Mesenchymal stem cell (in vitro differentiated cells and primary cell): ENCODE measurements around the gene PITHD1.
"Not testable (repeated sequence)": the region's sequence is repeated elsewhere in the genome, so short reads cannot be mapped to it uniquely, and the experiment has no call there.

ENCODE experiments used
- DNase-seq: peaks from one replicate; pipeline ENCODE4 v3.0.0-alpha.2; 2013
- H2AFZ ChIP-seq: one replicate; pipeline ENCODE4 v1.6.1; 2013; ENCODE audit warnings: low read depth, mild to moderate bottlenecking, control low read depth, inconsistent platforms, low read length, moderate library complexity
- H2AK5ac ChIP-seq: 2 replicates; pipeline ENCODE4 v1.6.1; 2013; ENCODE audit warnings: low read length, moderate library complexity, mild to moderate bottlenecking, inconsistent platforms; ENCODE audit not compliant: severe bottlenecking
- H2BK120ac ChIP-seq: one replicate; pipeline ENCODE4 v1.6.1; 2013; ENCODE audit warnings: low read depth, mild to moderate bottlenecking, inconsistent platforms, low read length, moderate library complexity
- H2BK12ac ChIP-seq, 2 experiments: one replicate each; pipeline ENCODE4 v1.6.1; 2013; ENCODE audit warnings: inconsistent platforms in 2 of 2, low read length in 2 of 2, mild to moderate bottlenecking in 2 of 2, moderate library complexity in 2 of 2, control low read depth in 1 of 2
- H2BK15ac ChIP-seq: one replicate; pipeline ENCODE4 v1.6.1; 2013; ENCODE audit warnings: mild to moderate bottlenecking, low read depth, inconsistent platforms; ENCODE audit not compliant: poor library complexity, severe bottlenecking
- H2BK5ac ChIP-seq: 2 replicates; pipeline ENCODE4 v1.6.1; 2013; ENCODE audit warnings: low read depth, mild to moderate bottlenecking, low read length, control low read depth, inconsistent platforms; ENCODE audit not compliant: poor library complexity, severe bottlenecking
- H3K14ac ChIP-seq, 2 experiments: one replicate each; pipeline ENCODE4 v1.6.1; 2013; ENCODE audit warnings: inconsistent platforms in 2 of 2, low read length in 2 of 2, control low read depth in 1 of 2, mild to moderate bottlenecking in 1 of 2, moderate library complexity in 1 of 2
- H3K18ac ChIP-seq, 2 experiments: one replicate each; pipeline ENCODE4 v1.6.1; 2013; ENCODE audit warnings: inconsistent platforms in 2 of 2, low read length in 2 of 2, control low read depth in 1 of 2, low read depth in 1 of 2, mild to moderate bottlenecking in 1 of 2
- H3K23ac ChIP-seq, 2 experiments: one replicate each; pipeline ENCODE4 v1.6.1; 2013; ENCODE audit warnings: inconsistent platforms in 2 of 2, low read length in 2 of 2, mild to moderate bottlenecking in 2 of 2, moderate library complexity in 2 of 2, control low read depth in 1 of 2
- H3K27ac ChIP-seq: 2 replicates; pipeline ENCODE4 v1.5.1; 2013; ENCODE audit warnings: mild to moderate bottlenecking, moderate library complexity, low read length, control low read depth, inconsistent platforms; ENCODE audit not compliant: poor library complexity, severe bottlenecking
- H3K27me3 ChIP-seq, 2 experiments: 2 replicates each; pipeline versions ENCODE4 v1.6.1 to v1.7.0; 2013; ENCODE audit warnings: low read length in 2 of 2, mild to moderate bottlenecking in 2 of 2, moderate library complexity in 2 of 2, control low read depth in 1 of 2, inconsistent platforms in 1 of 2; ENCODE audit not compliant: control insufficient read depth in 1 of 2, insufficient read depth in 1 of 2
- H3K36me3 ChIP-seq, 2 experiments: 2 replicates each; pipeline versions ENCODE4 v1.6.1 to v1.7.0; 2013; ENCODE audit warnings: low read length in 2 of 2, control low read depth in 1 of 2, inconsistent platforms in 1 of 2, low read depth in 1 of 2, mild to moderate bottlenecking in 1 of 2; ENCODE audit not compliant: insufficient read depth in 2 of 2, control insufficient read depth in 1 of 2
- H3K4ac ChIP-seq, 2 experiments: one replicate each; pipeline ENCODE4 v1.6.1; 2013; ENCODE audit warnings: inconsistent platforms in 2 of 2, low read length in 2 of 2, mild to moderate bottlenecking in 2 of 2, moderate library complexity in 2 of 2, control low read depth in 1 of 2, low read depth in 1 of 2
- H3K4me1 ChIP-seq: 2 replicates; pipeline ENCODE4 v1.6.1; 2013; ENCODE audit warnings: low read depth, low read length, control low read depth; ENCODE audit not compliant: control insufficient read depth, insufficient read depth
- H3K4me2 ChIP-seq: 2 replicates; pipeline ENCODE4 v1.6.1; 2013; ENCODE audit warnings: low read length, mild to moderate bottlenecking, inconsistent platforms; ENCODE audit not compliant: poor library complexity, severe bottlenecking
- H3K4me3 ChIP-seq, 2 experiments: 2 replicates each; pipeline versions ENCODE4 v1.5.1 to v1.7.0; 2013; ENCODE audit warnings: low read length in 2 of 2, mild to moderate bottlenecking in 2 of 2, control low read depth in 1 of 2, low read depth in 1 of 2; ENCODE audit not compliant: insufficient read depth in 1 of 2
- H3K79me1 ChIP-seq: replicated peaks from 2 replicates; pipeline ENCODE4 v1.6.1; 2013; ENCODE audit warnings: mild to moderate bottlenecking, control low read depth, low read length, inconsistent platforms; ENCODE audit not compliant: poor library complexity, severe bottlenecking
- H3K9ac ChIP-seq: 2 replicates; pipeline ENCODE4 v1.7.0; 2013; ENCODE audit warnings: mild to moderate bottlenecking, low read length, moderate library complexity
- H3K9me3 ChIP-seq: 2 replicates; pipeline ENCODE4 v1.7.0; 2013; ENCODE audit warnings: mild to moderate bottlenecking, low read length; ENCODE audit not compliant: control insufficient read depth
- H4K8ac ChIP-seq: one replicate; pipeline ENCODE4 v1.6.1; 2013; ENCODE audit warnings: inconsistent platforms, mild to moderate bottlenecking, low read length, moderate library complexity
- H4K91ac ChIP-seq: one replicate; pipeline ENCODE4 v1.6.1; 2013; ENCODE audit warnings: mild to moderate bottlenecking, low read length, inconsistent platforms
- WGBS: methylation state at CpG from one replicate; pipeline ENCODE4 v1.1.7; 2013; ENCODE audit warnings: mixed read lengths; 5-methylcytosine and 5-hydroxymethylcytosine counted together

Gene PITHD1

GRCh38 chr1:23793018-23793781 is 15.0 kb downstream of the PITHD1 start:
- Histone ChIP-seq H3K18ac (no peak overlapping the region), H2AFZ (no peak overlapping the region), H2BK5ac (no peak overlapping the region), H2BK120ac (no peak overlapping the region), H3K79me1 (peaks cover 28% of the 10 kb centered on the region), H3K14ac (no peak overlapping the region), H2AK5ac (no peak overlapping the region), H3K27ac (no peak overlapping the region), H3K23ac (no peak overlapping the region), H3K36me3 (peaks cover 44 to 54% of the 10 kb centered on the region in 2 experiments), H2BK12ac (peak overlapping the region in 1 of 2 experiments; percentile 15), H3K4me3 (no peak overlapping the region), H3K4me2 (no peak overlapping the region), H3K27me3 (no peaks in the 10 kb centered on the region), H4K8ac (no peak overlapping the region), H3K9me3 (no peaks in the 10 kb centered on the region), H3K4ac (no peak overlapping the region), H3K4me1 (peaks cover 36% of the 10 kb centered on the region), H4K91ac (no peak overlapping the region), H2BK15ac (no peak overlapping the region), H3K9ac (peak overlapping the region; percentile 94)
- peak; percentile 43 for DNase-seq
- 94% methylated on average over 16 of the region's 16 CpGs for WGBS

DNA sequence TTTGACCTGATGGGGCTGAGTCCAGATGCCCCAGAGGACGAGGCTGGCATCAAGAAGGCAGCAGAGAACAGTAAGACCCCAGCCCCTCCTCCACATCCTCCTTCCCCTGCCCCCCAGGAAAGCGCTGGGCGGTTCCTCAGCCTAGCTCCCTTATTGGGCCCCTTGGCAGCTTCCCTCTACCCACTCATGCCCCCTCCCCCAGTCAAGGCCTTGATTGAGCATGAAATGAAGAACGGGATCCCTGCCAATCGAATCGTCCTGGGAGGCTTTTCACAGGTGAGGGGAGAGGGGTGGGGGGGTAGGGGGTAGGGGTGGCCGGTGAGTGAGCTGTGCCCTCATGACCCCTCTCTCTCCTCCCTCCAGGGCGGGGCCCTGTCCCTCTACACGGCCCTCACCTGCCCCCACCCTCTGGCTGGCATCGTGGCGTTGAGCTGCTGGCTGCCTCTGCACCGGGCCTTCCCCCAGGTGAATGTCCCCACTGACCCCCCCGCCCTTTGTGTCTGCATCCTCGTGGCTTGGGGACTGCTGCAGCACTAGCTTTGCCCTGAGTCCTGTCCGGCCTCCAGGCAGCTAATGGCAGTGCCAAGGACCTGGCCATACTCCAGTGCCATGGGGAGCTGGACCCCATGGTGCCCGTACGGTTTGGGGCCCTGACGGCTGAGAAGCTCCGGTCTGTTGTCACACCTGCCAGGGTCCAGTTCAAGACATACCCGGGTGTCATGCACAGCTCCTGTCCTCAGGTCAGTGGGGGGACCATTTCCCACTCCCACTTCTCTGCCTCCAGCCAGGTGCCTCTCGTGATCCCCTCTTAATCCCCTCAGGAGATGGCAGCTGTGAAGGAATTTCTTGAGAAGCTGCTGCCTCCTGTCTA is 15.9 kb downstream of the PITHD1 start:
- no peak overlapping the region for H2BK5ac ChIP-seq
- H2BK15ac ChIP-seq = no peak overlapping the region
- no peak overlapping the region for H2AK5ac ChIP-seq
- H3K36me3 ChIP-seq = peaks cover 38 to 60% of the 10 kb centered on the region in 2 experiments
- H3K18ac ChIP-seq = no peak overlapping the region
- no peaks in the 10 kb centered on the region for H3K27me3 ChIP-seq
- no peak overlapping the region for H2BK12ac ChIP-seq
- H3K4me2 ChIP-seq = no peak overlapping the region
- no peak overlapping the region for H3K27ac ChIP-seq
- H2BK120ac ChIP-seq = no peak overlapping the region
- no peaks in the 10 kb centered on the region for H3K9me3 ChIP-seq
- H4K8ac ChIP-seq = no peak overlapping the region
- DNase-seq = no peak
- peaks cover 31% of the 10 kb centered on the region for H3K79me1 ChIP-seq
- peak overlapping the region; percentile 20 for H4K91ac ChIP-seq
- no peak overlapping the region for H3K4me3 ChIP-seq
- no peak overlapping the region for H3K23ac ChIP-seq
- no peak overlapping the region for H3K14ac ChIP-seq
- 92% methylated on average over 17 of the region's 21 CpGs for WGBS
- peak overlapping the region; percentile 94 for H3K9ac ChIP-seq
- H3K4ac ChIP-seq = no peak overlapping the region
- H2AFZ ChIP-seq = no peak overlapping the region
- peaks cover 44% of the 10 kb centered on the region for H3K4me1 ChIP-seq

- not testable (repeated sequence) for H2BK15ac ChIP-seq, H2BK120ac ChIP-seq, H4K91ac ChIP-seq, H2BK5ac ChIP-seq, H3K18ac ChIP-seq, H2BK12ac ChIP-seq, H3K27ac ChIP-seq, H3K4me2 ChIP-seq, H2AK5ac ChIP-seq, DNase-seq, H3K9me3 ChIP-seq, H2AFZ ChIP-seq, H4K8ac ChIP-seq, H3K23ac ChIP-seq, H3K4ac ChIP-seq, H3K27me3 ChIP-seq, H3K14ac ChIP-seq, H3K9ac ChIP-seq, H3K4me3 ChIP-seq
- Histone ChIP-seq H3K36me3 (peaks cover 34 to 60% of the 10 kb centered on the region in 2 experiments), H3K79me1 (peaks cover 31% of the 10 kb centered on the region), H3K4me1 (peaks cover 46% of the 10 kb centered on the region)
- 95% methylated on average over 6 of the region's 9 CpGs for WGBS
Observed at GRCh38 chr1:23794732-23795182, 16.5 kb downstream of the PITHD1 start.
